GM23338 (cell line): ENCODE data around the gene PHLDB1. TPM values are rescaled to one million over a fixed set of nuclear protein-coding genes. Genes with fewer than 3 reads are reported as not detected.
A peak's percentile ranks its signal among the peaks of the same experiment; 100 is the strongest.

ENCODE experiments used
- ATAC-seq: fragments of 200-7000 bp; cut with Tn5 transposase; 3 replicates; pipeline ENCODE4 v1.9.1; 2020
- DNase-seq: peaks from one replicate; pipeline ENCODE4 v3.0.0-alpha.2; 2015; ENCODE audit warnings: low spot score
- H2AFZ ChIP-seq: fragments of 200-600 bp; sonication (generic); 2 replicates; pipeline ENCODE4 v1.8.0; 2016; ENCODE audit warnings: antibody characterized with exemption, mild to moderate bottlenecking, moderate library complexity
- H3F3A ChIP-seq: fragments of 200-600 bp; sonication (generic); replicated peaks from 2 replicates; pipeline ENCODE4 v1.8.0; 2017; ENCODE audit warnings: antibody characterized with exemption, mixed run types, low read depth
- H3K27ac ChIP-seq: fragments of 200-600 bp; sonication (generic); 2 replicates; pipeline ENCODE4 v1.6.1; 2016; ENCODE audit warnings: low read depth
- H3K27me3 ChIP-seq: fragments of 200-600 bp; sonication (generic); 2 replicates; pipeline ENCODE4 v1.8.0; 2016; ENCODE audit warnings: mild to moderate bottlenecking, mixed run types, moderate library complexity; ENCODE audit not compliant: insufficient read depth
- H3K36me3 ChIP-seq: fragments of 200-600 bp; sonication (generic); 2 replicates; pipeline ENCODE4 v1.8.0; 2016; ENCODE audit warnings: mild to moderate bottlenecking; ENCODE audit not compliant: insufficient read depth
- H3K4me1 ChIP-seq: fragments of 200-600 bp; sonication (generic); 2 replicates; pipeline ENCODE4 v1.8.0; 2016; ENCODE audit warnings: mild to moderate bottlenecking, moderate library complexity; ENCODE audit not compliant: insufficient read depth
- H3K4me2 ChIP-seq: fragments of 200-600 bp; sonication (generic); 2 replicates; pipeline ENCODE4 v1.7.1; 2017; ENCODE audit warnings: mixed run types
- H3K4me3 ChIP-seq: fragments of 200-600 bp; sonication (generic); 2 replicates; pipeline ENCODE4 v1.6.1; 2016; ENCODE audit warnings: mixed run types
- H3K79me2 ChIP-seq: fragments of 200-600 bp; sonication (generic); replicated peaks from 2 replicates; pipeline ENCODE4 v1.8.0; 2017; ENCODE audit warnings: mild to moderate bottlenecking; ENCODE audit not compliant: insufficient read depth
- H3K9me2 ChIP-seq: fragments of 200-600 bp; sonication (generic); 2 replicates; pipeline ENCODE4 v1.8.0; 2017; ENCODE audit not compliant: insufficient read depth
- H4K20me1 ChIP-seq: fragments of 200-600 bp; sonication (generic); replicated peaks from 2 replicates; pipeline ENCODE4 v1.8.0; 2017; ENCODE audit warnings: mild to moderate bottlenecking; ENCODE audit not compliant: insufficient read depth
- H3K27ac Mint-ChIP-seq: 2 replicates; pipeline ENCODE4 v1.8.0; 2020; ENCODE audit warnings: inconsistent platforms, mild to moderate bottlenecking, moderate library complexity, mixed read lengths
- H3K27me3 Mint-ChIP-seq: 3 replicates; pipeline ENCODE4 v1.8.0; 2022; ENCODE audit warnings: low read depth, mild to moderate bottlenecking, moderate library complexity, mixed read lengths, inconsistent platforms; ENCODE audit not compliant: insufficient read depth, poor library complexity
- H3K36me3 Mint-ChIP-seq: 3 replicates; pipeline ENCODE4 v1.8.0; 2021; ENCODE audit warnings: low read depth, mild to moderate bottlenecking, inconsistent platforms, moderate library complexity, mixed read lengths
- H3K4me1 Mint-ChIP-seq: 3 replicates; pipeline ENCODE4 v1.8.0; 2020; ENCODE audit warnings: mild to moderate bottlenecking, inconsistent platforms, mixed read lengths
- H3K4me3 Mint-ChIP-seq: 3 replicates; pipeline ENCODE4 v1.8.0; 2021; ENCODE audit warnings: moderate library complexity, mild to moderate bottlenecking, inconsistent platforms, mixed read lengths
- H3K9me3 Mint-ChIP-seq: 3 replicates; pipeline ENCODE4 v1.8.0; 2020; ENCODE audit warnings: moderate library complexity, mild to moderate bottlenecking, inconsistent platforms, mixed read lengths
- CREB1 ChIP-seq: fragments of 250-450 bp; sonication (Bioruptor Pico); IDR thresholded peaks from 2 replicates; pipeline ENCODE4 v1.5.0; 2020; ENCODE audit warnings: low read depth, mild to moderate bottlenecking, moderate library complexity
- CTCF ChIP-seq, 2 experiments: fragments of 200-600 bp in 1 of 2; sonication (generic) in 1 of 2; conservative IDR thresholded peaks; 2 replicates each; pipeline versions ENCODE4 v1.5.1 to v1.6.1; 2016 to 2017; ENCODE audit warnings: antibody characterized with exemption in 2 of 2, low read depth in 2 of 2, mild to moderate bottlenecking in 2 of 2, moderate library complexity in 1 of 2
- ETS1 ChIP-seq: IDR thresholded peaks from 2 replicates; pipeline ENCODE4 v1.6.1; 2016; ENCODE audit warnings: antibody characterized with exemption
- EZH2 ChIP-seq: fragments of 200-600 bp; sonication (generic); IDR thresholded peaks from one replicate; pipeline ENCODE4 v1.8.0; 2017; ENCODE audit warnings: antibody characterized with exemption, mild to moderate bottlenecking, low read depth; ENCODE audit not compliant: unreplicated experiment
- EZH2phosphoT487 ChIP-seq: fragments of 200-600 bp; sonication (generic); IDR thresholded peaks from one replicate; pipeline ENCODE4 v1.8.1; 2018; ENCODE audit warnings: antibody characterized with exemption; ENCODE audit not compliant: unreplicated experiment
- JUNB ChIP-seq: IDR thresholded peaks from one replicate; pipeline ENCODE4 v1.6.1; 2016; ENCODE audit warnings: antibody characterized with exemption; ENCODE audit not compliant: unreplicated experiment
- POLR2AphosphoS5 ChIP-seq: IDR thresholded peaks from 2 replicates; pipeline ENCODE4 v1.6.1; 2016; ENCODE audit warnings: antibody characterized with exemption, low read depth
- STAT1 ChIP-seq: IDR thresholded peaks from one replicate; pipeline ENCODE4 v1.6.1; 2016; ENCODE audit warnings: antibody characterized with exemption; ENCODE audit not compliant: unreplicated experiment
- ZNF114 ChIP-seq: fragments of 250-450 bp; sonication (Bioruptor Pico); IDR thresholded peaks from 2 replicates; pipeline ENCODE4 v1.5.0; 2020; ENCODE audit warnings: mild to moderate bottlenecking, moderate library complexity
- polyA plus RNA-seq: library from polyadenylated mRNA; unstranded; fragments of >200 nt; fragmentation: Nextera tagmentation; extraction: Ambion mirVana; gene quantifications from 2 replicates; pipeline ENCODE4 v1.2.1, GENCODE V29; 2016
- total RNA-seq: library from RNA; depleted of rRNA; stranded (reverse); fragments of >200 nt; shearing (Covaris generic); gene quantifications from 2 replicates; pipeline ENCODE4 v1.2.3, GENCODE V29; 2014

Gene PHLDB1
- total and polyA plus RNA-seq, 2 experiments from 2014 or later = 46.0 to 85.2 TPM

DNA sequence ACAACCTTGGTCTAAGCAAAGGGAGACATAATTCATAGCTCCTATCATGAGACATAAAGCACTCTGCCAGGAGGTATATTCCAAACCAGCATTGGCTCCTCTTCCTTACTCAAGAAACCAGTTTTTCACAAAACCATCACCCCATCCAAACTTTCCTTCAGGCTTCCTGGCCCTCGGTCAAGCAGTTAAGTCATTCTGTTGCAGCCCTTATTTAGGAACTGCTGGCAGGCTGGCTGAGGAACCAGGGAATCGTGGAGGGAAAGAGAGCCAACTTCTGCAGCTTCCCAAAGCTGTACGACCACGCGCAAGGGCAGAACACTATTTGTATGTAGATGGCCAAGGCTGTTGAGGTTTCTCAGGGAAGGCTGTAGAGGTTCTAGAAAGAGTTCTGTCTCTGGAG, 42.4 kb upstream of the PHLDB1 start:
- no peaks in the 10 kb centered on the region for H3K9me3 Mint-ChIP-seq

DNA sequence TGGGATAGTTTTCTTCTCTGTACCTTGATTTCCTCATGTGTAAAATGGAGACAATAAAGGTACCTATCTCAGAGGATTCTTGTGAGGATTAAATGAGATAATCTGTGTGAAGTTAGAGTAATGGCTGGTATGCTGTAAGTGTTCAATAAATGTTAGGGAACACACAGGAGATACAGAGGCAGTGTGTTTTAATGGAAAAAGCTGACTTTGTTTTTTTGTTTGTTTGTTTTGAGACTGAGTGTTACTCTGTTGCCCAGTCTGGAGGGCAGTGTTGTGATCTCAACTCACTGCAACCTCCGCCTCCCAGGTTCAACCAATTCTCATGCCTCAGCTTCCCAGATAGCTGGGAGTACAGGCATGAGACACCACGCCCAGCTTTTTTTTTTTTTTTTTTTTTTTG, 37.7 kb upstream of the PHLDB1 start:
- peaks cover 17% of the 10 kb centered on the region for H4K20me1 ChIP-seq
- no peaks in the 10 kb centered on the region for H3K27me3 ChIP-seq
- ATAC-seq (no peak), DNase-seq (no peak)
- no peak overlapping the region for H3K4me2 ChIP-seq
- no peak overlapping the region; the same call in 2 of the 3 replicates for H3K4me3 Mint-ChIP-seq
- H2AFZ ChIP-seq = no peak overlapping the region
- peaks cover 7% of the 10 kb centered on the region for H3K4me1 Mint-ChIP-seq
- no peaks in the 10 kb centered on the region for H3K36me3 Mint-ChIP-seq
- no peak for TF ChIP-seq JUNB
- TF ChIP-seq CTCF (conservative IDR thresholded peaks at IDR 0.05; ENCODE audit: low read depth in 2 of 2) = no peak
- TF ChIP-seq ETS1 = no peak
- no peak overlapping the region for H3K27ac Mint-ChIP-seq
- peaks cover 5% of the 10 kb centered on the region; the same call in 1 of the 2 replicates for H3F3A ChIP-seq
- no peaks in the 10 kb centered on the region for H3K9me2 ChIP-seq
- H3K4me1 ChIP-seq = peaks cover 6% of the 10 kb centered on the region
- no peaks in the 10 kb centered on the region for H3K36me3 ChIP-seq
- no peak overlapping the region for H3K4me3 ChIP-seq
- peaks cover 7% of the 10 kb centered on the region for H3K27me3 Mint-ChIP-seq
- peaks cover 23% of the 10 kb centered on the region for H3K79me2 ChIP-seq
- no peak overlapping the region for H3K27ac ChIP-seq
- H3K9me3 Mint-ChIP-seq = no peaks in the 10 kb centered on the region

More for the DNA sequence above, 42.4 kb upstream of the PHLDB1 start:
- Mint-ChIP-seq H3K4me1 (no peaks in the 10 kb centered on the region; the same call in 2 of the 3 replicates), H3K4me3 (peak overlapping the region; percentile 59), H3K27me3 (peaks cover 3% of the 10 kb centered on the region), H3K36me3 (0 out of 3 replicates have a peak, but pooled peaks cover 2% of the 10 kb centered on the region), H3K27ac (no peak overlapping the region)
- H3K4me2 ChIP-seq = no peak overlapping the region
- no peaks in the 10 kb centered on the region for H3K36me3 ChIP-seq
- H4K20me1 ChIP-seq = no peaks in the 10 kb centered on the region
- no peaks in the 10 kb centered on the region for H3K9me2 ChIP-seq
- peaks cover 8% of the 10 kb centered on the region; the same call in 1 of the 2 replicates for H3F3A ChIP-seq
- H2AFZ ChIP-seq = no peak overlapping the region
- DNase-seq (peak; percentile 6), ATAC-seq (no peak)
- no peak overlapping the region for H3K27ac ChIP-seq
- no peak for TF ChIP-seq ETS1
- TF ChIP-seq CTCF (conservative IDR thresholded peaks at IDR 0.05; ENCODE audit: low read depth in 2 of 2) = no peak
- TF ChIP-seq JUNB = no peak
- TF ChIP-seq POLR2AphosphoS5 = no peak
- no peak for TF ChIP-seq ZNF114 (CRISPR knock-in tag)
- TF ChIP-seq EZH2 = no peak
- TF ChIP-seq CREB1 = no peak
- TF ChIP-seq EZH2phosphoT487 = no peak
- no peak for TF ChIP-seq STAT1
- H3K4me1 ChIP-seq = no peaks in the 10 kb centered on the region
- no peaks in the 10 kb centered on the region for H3K79me2 ChIP-seq
- H3K4me3 ChIP-seq = no peak overlapping the region
- no peaks in the 10 kb centered on the region for H3K27me3 ChIP-seq
